HepG2 (cell line): ENCODE measurements around the gene TMEM217. TPM values are rescaled to one million over a fixed set of nuclear protein-coding genes. Genes with fewer than 3 reads are reported as not detected.

ENCODE experiments used
- DRAP1 ChIP-seq: IDR thresholded peaks from 2 replicates; pipeline ENCODE4 v1.6.1; 2016; ENCODE audit warnings: missing genetic modification reagents, missing compliant biosample characterization
- EHMT2 ChIP-seq: fragments of 200-600 bp; sonication (generic); IDR thresholded peaks from 2 replicates; pipeline ENCODE4 v1.7.0; 2017; ENCODE audit warnings: antibody characterized with exemption, low read depth, low read length, borderline replicate concordance
- FOSL2 ChIP-seq: sonication (generic); formaldehyde crosslinking; IDR thresholded peaks from 2 replicates; pipeline ENCODE4 v1.4.0; 2020; ENCODE audit warnings: missing genetic modification reagents
- FOXA3 ChIP-seq: IDR thresholded peaks from 2 replicates; pipeline ENCODE4 v1.6.1; 2016; ENCODE audit warnings: missing genetic modification reagents, missing compliant biosample characterization
- GATA4 ChIP-seq: sonication (generic); IDR thresholded peaks from 2 replicates; pipeline ENCODE4 v1.6.1; 2016; ENCODE audit warnings: antibody characterized with exemption, low read depth, borderline replicate concordance
- GFI1 ChIP-seq: sonication (generic); formaldehyde crosslinking; IDR thresholded peaks from 2 replicates; pipeline ENCODE4 v1.5.0; 2020; ENCODE audit warnings: missing genetic modification reagents, mild to moderate bottlenecking, borderline replicate concordance
- HINFP ChIP-seq: sonication (generic); formaldehyde crosslinking; IDR thresholded peaks from 2 replicates; pipeline ENCODE4 v1.4.0; 2020; ENCODE audit warnings: low read depth, mild to moderate bottlenecking, missing genetic modification reagents
- HOMEZ ChIP-seq: IDR thresholded peaks from 2 replicates; pipeline ENCODE4 v1.6.1; 2016; ENCODE audit warnings: low read depth
- REST ChIP-seq, 2 experiments: IDR thresholded peaks; 2 replicates each; pipeline ENCODE4 v1.6.1; 2011 to 2012; ENCODE audit warnings: low read length in 2 of 2, borderline replicate concordance in 1 of 2, low read depth in 1 of 2, mild to moderate bottlenecking in 1 of 2, moderate library complexity in 1 of 2
- ZBTB44 ChIP-seq: sonication (generic); formaldehyde crosslinking; IDR thresholded peaks from 2 replicates; pipeline ENCODE4 v1.4.0; 2020; ENCODE audit warnings: missing genetic modification reagents
- ZFP1 ChIP-seq: IDR thresholded peaks from 2 replicates; pipeline ENCODE4 v1.6.1; 2016
- ZNF574 ChIP-seq: sonication (generic); formaldehyde crosslinking; IDR thresholded peaks from 2 replicates; pipeline ENCODE4 v1.4.0; 2020; ENCODE audit warnings: missing genetic modification reagents
- ZNF749 ChIP-seq: sonication (generic); formaldehyde crosslinking; IDR thresholded peaks from 2 replicates; pipeline ENCODE4 v1.8.0; 2022; ENCODE audit warnings: mild to moderate bottlenecking, missing genetic modification reagents, moderate library complexity, borderline replicate concordance
- ZNF850 ChIP-seq: sonication (generic); formaldehyde crosslinking; conservative IDR thresholded peaks from 2 replicates; pipeline ENCODE4 v1.9.0; 2021; ENCODE audit warnings: mild to moderate bottlenecking, missing genetic modification reagents
- ZNF883 ChIP-seq: sonication (generic); formaldehyde crosslinking; IDR thresholded peaks from 2 replicates; pipeline ENCODE4 v1.5.1; 2020; ENCODE audit warnings: mild to moderate bottlenecking, missing genetic modification reagents; ENCODE audit errors: not compliant biosample characterization
- polyA plus RNA-seq, 8 experiments: library from polyadenylated mRNA; depleted of rRNA in 3 of 8; stranded (reverse) in 7 of 8; unstranded in 1 of 8; fragments of >200 nt; fragmentation: Illumina TruSeq in 4 of 8; extraction: Trizol in 4 of 8; gene quantifications; 2 replicates each; pipeline versions ENCODE4 v1.2.1 to v1.2.3, GENCODE V29; 2011 to 2016; ENCODE audit warnings: low read depth in 4 of 8, missing spikeins in 1 of 8, mixed read lengths in 1 of 8; ENCODE audit not compliant: insufficient read depth in 1 of 8
- total RNA-seq, 5 experiments: library from RNA; depleted of rRNA; stranded (reverse); fragments of >200 nt; fragmentation: Illumina TruSeq; extraction: Trizol; gene quantifications; 2 replicates each; pipeline ENCODE4 v1.2.3, GENCODE V29; 2016; ENCODE audit warnings: low read depth in 1 of 5

Gene TMEM217
- total and polyA plus RNA-seq, 2 of the 13 experiments (the other 11 are each of a cell fraction or from before 2014, with no cell fraction given), result 2.3 to 3.4 TPM

- 0 out of 2 replicates have a peak, but pooled peaks have one; percentile 67 for TF ChIP-seq ZBTB44 (CRISPR knock-in tag)
- TF ChIP-seq DRAP1 (CRISPR knock-in tag), result peak; percentile 86; the same call in 1 of the 2 replicates
- TF ChIP-seq REST (IDR thresholded peaks at IDR 0.05; ENCODE audit: borderline replicate concordance in 1 of 2, low read depth in 1 of 2, low read length in 2 of 2), result peak in 1 of 2 experiments; percentile 18; a peak in 1 of 4 replicates
- TF ChIP-seq ZNF749, result peak; percentile 83; the same call in 1 of the 2 replicates
- TF ChIP-seq FOSL2 (CRISPR knock-in tag), result no peak; the same call in 1 of the 2 replicates
- TF ChIP-seq HINFP (CRISPR knock-in tag), result peak; percentile 47; the same call in 1 of the 2 replicates
- peak; percentile 23; the same call in 1 of the 2 replicates for TF ChIP-seq GATA4
- peak; percentile 63; the same call in 1 of the 2 replicates for TF ChIP-seq GFI1 (CRISPR knock-in tag)
- TF ChIP-seq FOXA3 (CRISPR knock-in tag), result 0 out of 2 replicates have a peak, but pooled peaks have one; percentile 35
- no peak; the same call in 1 of the 2 replicates for TF ChIP-seq EHMT2
- TF ChIP-seq ZNF883, result peak; percentile 96
- TF ChIP-seq ZFP1, result peak; percentile 40; the same call in 1 of the 2 replicates
- peak; percentile 59; the same call in 1 of the 2 replicates for TF ChIP-seq HOMEZ
- no peak; the same call in 1 of the 2 replicates for TF ChIP-seq ZNF850 (CRISPR knock-in tag)
- peak; percentile 81 for TF ChIP-seq ZNF574 (CRISPR knock-in tag)
Observed at GRCh38 chr6:37257634-37258404, at the start of gene TMEM217, which contains the start of gene TBC1D22B (continued).
